Brain microvascular endothelial cell (primary cell): Measurements from ENCODE around the gene MBNL1.

Experiments used
- DNase-seq: peaks from one replicate; pipeline ENCODE4 v3.0.0-alpha.2; 2020
- H3K27ac ChIP-seq: fragments of 250-450 bp; sonication (Bioruptor Pico); 2 replicates; pipeline ENCODE4 v1.5.1; 2020; ENCODE audit warnings: mild to moderate bottlenecking, moderate library complexity
- H3K27me3 ChIP-seq: fragments of 250-450 bp; sonication (Bioruptor Pico); replicated peaks from 2 replicates; pipeline ENCODE4 v1.5.1; 2020; ENCODE audit warnings: mild to moderate bottlenecking
- H3K36me3 ChIP-seq: fragments of 250-450 bp; sonication (Bioruptor Pico); replicated peaks from 2 replicates; pipeline ENCODE4 v1.5.1; 2020; ENCODE audit warnings: mild to moderate bottlenecking
- H3K4me3 ChIP-seq: 2 replicates; pipeline ENCODE4 v1.5.1; 2011; ENCODE audit warnings: low read depth, mild to moderate bottlenecking, control low read depth, low read length, moderate library complexity
- CTCF ChIP-seq: IDR thresholded peaks from 2 replicates; pipeline ENCODE4 v1.5.1; 2011; ENCODE audit warnings: low read depth, mild to moderate bottlenecking, moderate library complexity, low read length, control low read depth, inconsistent platforms; ENCODE audit errors: missing control alignments
- in situ Hi-C: cut with HindIII; loops from 2 replicates; pipeline ENCODE4 v1.10.0; 2017; ENCODE audit warnings: low sequenced_read_pairs, low pct_ligation_motif_present

The MBNL1 gene

GRCh38 chr3:152497890-152498289, 229.2 kb downstream of the MBNL1 start:
- no peak overlapping the region for H3K4me3 ChIP-seq

GRCh38 chr3:152499791-152500385, 231.2 kb downstream of the MBNL1 start:
- DNase-seq = no peak
- Histone ChIP-seq H3K36me3 (no peaks in the 10 kb centered on the region), H3K27me3 (no peaks in the 10 kb centered on the region), H3K27ac (no peak overlapping the region), H3K4me3 (no peak overlapping the region)
- in situ Hi-C loops = no loop called here
- TF ChIP-seq CTCF = no peak

More at GRCh38 chr3:152497890-152498289, 229.2 kb downstream of the MBNL1 start:
- no peak for DNase-seq
- Histone ChIP-seq H3K27ac (no peak overlapping the region), H3K27me3 (no peaks in the 10 kb centered on the region), H3K36me3 (no peaks in the 10 kb centered on the region)
- in situ Hi-C loops = no loop called here
- TF ChIP-seq CTCF = no peak

DNA sequence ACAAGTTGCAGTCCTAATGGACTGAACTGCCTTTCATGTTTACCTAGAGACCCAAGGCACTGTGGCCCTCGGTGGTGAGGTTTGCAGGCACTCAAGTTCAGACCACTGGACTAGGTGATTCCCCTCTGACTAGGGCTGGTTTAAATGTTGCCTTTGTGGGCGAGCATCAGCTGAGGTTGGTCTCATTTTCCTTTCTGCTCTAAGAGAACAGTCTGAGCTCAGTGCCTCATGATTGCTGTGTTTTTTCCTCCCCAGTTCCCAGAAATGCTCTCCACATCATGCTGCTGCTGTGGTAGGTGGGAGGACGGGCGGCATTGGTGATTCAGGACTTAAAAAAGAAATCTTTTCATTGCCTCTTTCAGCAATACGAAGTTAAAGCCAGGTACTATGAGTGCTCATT, 237.2 kb downstream of the MBNL1 start:
- no peaks in the 10 kb centered on the region for H3K36me3 ChIP-seq
- no peak for TF ChIP-seq CTCF
- in situ Hi-C loops = no loop called here
- no peaks in the 10 kb centered on the region for H3K27me3 ChIP-seq
- no peak overlapping the region for H3K27ac ChIP-seq
- no peak overlapping the region for H3K4me3 ChIP-seq
- no peak for DNase-seq

DNA sequence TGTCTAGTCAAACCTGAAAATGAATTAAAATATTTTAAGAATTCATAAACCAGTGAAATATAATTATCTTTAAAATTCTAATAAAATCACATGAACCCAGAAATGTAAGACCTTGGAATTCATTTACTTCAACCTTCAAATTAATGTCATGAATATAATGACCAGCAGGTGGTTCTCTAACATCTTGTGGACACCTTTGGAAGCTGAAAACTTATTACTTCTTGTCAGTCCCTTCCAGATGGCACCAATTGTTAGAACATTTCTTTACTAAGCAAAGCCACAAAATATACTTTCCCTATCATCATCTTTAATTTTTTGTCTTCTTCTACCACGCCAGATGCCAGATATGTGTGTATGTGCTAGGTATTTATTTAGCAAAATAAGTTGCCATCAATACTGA, 240.0 kb downstream of the MBNL1 start:
- DNase-seq = no peak
- no peak overlapping the region for H3K4me3 ChIP-seq
- H3K27me3 ChIP-seq = no peaks in the 10 kb centered on the region
- no peak overlapping the region for H3K27ac ChIP-seq
- no peak for TF ChIP-seq CTCF
- no peaks in the 10 kb centered on the region for H3K36me3 ChIP-seq
- in situ Hi-C loops = no loop called here

GRCh38 chr3:152511904-152512303, 243.2 kb downstream of the MBNL1 start:
- in situ Hi-C loops = no loop called here
- no peak for TF ChIP-seq CTCF
- H3K36me3 ChIP-seq = no peaks in the 10 kb centered on the region
- no peak overlapping the region for H3K4me3 ChIP-seq
- DNase-seq = no peak
- no peak overlapping the region for H3K27ac ChIP-seq
- no peaks in the 10 kb centered on the region for H3K27me3 ChIP-seq

DNA sequence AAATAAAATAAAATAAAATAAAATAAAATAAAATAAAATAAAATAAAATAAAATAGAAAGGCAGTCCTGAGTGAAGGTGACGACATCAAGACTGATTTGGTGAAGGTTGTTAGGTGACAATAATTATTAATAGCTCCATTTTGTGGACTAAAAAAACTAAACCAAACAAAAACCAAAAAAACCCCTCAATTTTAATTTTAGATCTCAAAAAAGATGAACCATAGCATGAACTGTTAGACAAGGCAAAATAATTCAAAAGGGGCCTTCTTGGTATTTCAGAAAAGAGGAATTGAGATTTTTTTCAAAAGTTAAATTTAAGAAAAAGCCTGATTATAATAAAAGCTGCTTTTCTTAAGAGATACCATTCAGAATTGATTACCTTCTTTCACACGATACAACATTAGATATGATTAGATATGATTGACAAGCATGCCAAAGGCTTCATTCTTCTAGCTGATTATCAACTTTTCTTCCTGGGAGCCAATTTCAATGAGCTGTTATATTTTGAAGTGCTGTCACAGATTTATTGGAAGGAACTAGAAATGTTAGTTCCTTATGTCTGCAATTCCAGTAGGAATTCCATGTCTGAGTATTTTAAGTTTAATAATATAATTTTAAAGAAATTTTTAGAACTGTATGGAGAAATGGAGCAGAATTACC, 244.7 kb downstream of the MBNL1 start:
- no peak for TF ChIP-seq CTCF
- H3K4me3 ChIP-seq = no peak overlapping the region
- no peak for DNase-seq
- H3K27me3 ChIP-seq = no peaks in the 10 kb centered on the region
- no peak overlapping the region for H3K27ac ChIP-seq
- in situ Hi-C loops = no loop called here
- H3K36me3 ChIP-seq = no peaks in the 10 kb centered on the region
